ENCODE data around the gene PTPRM. TPM values are rescaled to one million over a fixed set of nuclear protein-coding genes. Genes with fewer than 3 reads are reported as not detected.

Gene PTPRM
- polyA plus RNA-seq, 1 donor (not counting 4 experiments of a cell fraction or from before 2014, with no cell fraction given) = 54.5 TPM

GRCh38 chr18:8121101-8121500, 554.0 kb downstream of the PTPRM start:
- TF ChIP-seq CTCF (optimal IDR thresholded peaks at IDR 0.05 in 1 of 3, IDR thresholded peaks at IDR 0.05 in 1 of 3, conservative IDR thresholded peaks at IDR 0.05 in 1 of 3; ENCODE audit: extremely low read depth in 1 of 3, insufficient read depth in 2 of 3, low read length in 3 of 3) (no peak), EZH2 (IDR thresholded peaks at IDR 0.05; ENCODE audit: low read length) (no peak)
- H3K9me1 ChIP-seq (ENCODE audit: control insufficient read depth, extremely low read depth, insufficient read depth, low read length) = no peaks in the 10 kb centered on the region
- no peaks in the 10 kb centered on the region for H4K20me1 ChIP-seq (ENCODE audit: control insufficient read depth, extremely low read depth, insufficient read depth, low read length)
- H3K9me3 ChIP-seq (ENCODE audit: control insufficient read depth, low read depth, low read length) = no peaks in the 10 kb centered on the region
- DNase-seq (ENCODE audit: low read depth, low spot score) (no peak), FAIRE-seq (no peak)
- dilution Hi-C loops (cut with MboI; ENCODE audit: extremely low pct_ligation_motif_present, low sequenced_read_pairs) = no loop called here
- no peaks in the 10 kb centered on the region for H3K27me3 ChIP-seq (ENCODE audit: control insufficient read depth, extremely low read depth, insufficient read depth, low read length)
- H3K4me1 ChIP-seq (ENCODE audit: control insufficient read depth, extremely low read depth, insufficient read depth, low read length) = peaks cover 35% of the 10 kb centered on the region
- no peak overlapping the region for H3K27ac ChIP-seq (ENCODE audit: control insufficient read depth, insufficient read depth, low read length)
- H3K4me2 ChIP-seq (ENCODE audit: control insufficient read depth, extremely low read depth, insufficient read depth, low read depth, low read length) = no peak overlapping the region
- no peak overlapping the region for H2AFZ ChIP-seq (ENCODE audit: control insufficient read depth, low read length)
- no peak overlapping the region for H3K4me3 ChIP-seq (ENCODE audit: control insufficient read depth in 2 of 3, extremely low read depth in 1 of 3, insufficient read depth in 2 of 3, low read depth in 1 of 3, low read length in 3 of 3)
- no peak overlapping the region for H3K9ac ChIP-seq (ENCODE audit: control insufficient read depth, extremely low read depth, insufficient read depth, low read length)
- no peaks in the 10 kb centered on the region for H3K36me3 ChIP-seq (ENCODE audit: control insufficient read depth in 2 of 2, extremely low read depth in 1 of 2, insufficient read depth in 2 of 2, low read length in 2 of 2)
- no peaks in the 10 kb centered on the region for H3K79me2 ChIP-seq (ENCODE audit: control insufficient read depth, insufficient read depth, low read length)

GRCh38 chr18:8121942-8122480, 554.9 kb downstream of the PTPRM start:
- TF ChIP-seq CTCF (optimal IDR thresholded peaks at IDR 0.05 in 1 of 3, IDR thresholded peaks at IDR 0.05 in 1 of 3, conservative IDR thresholded peaks at IDR 0.05 in 1 of 3; ENCODE audit: extremely low read depth in 1 of 3, insufficient read depth in 2 of 3, low read length in 3 of 3) = no peak
- TF ChIP-seq EZH2 (IDR thresholded peaks at IDR 0.05; ENCODE audit: low read length) = no peak
- Histone ChIP-seq H3K79me2 (ENCODE audit: control insufficient read depth, insufficient read depth, low read length) (no peaks in the 10 kb centered on the region), H3K9me1 (ENCODE audit: control insufficient read depth, extremely low read depth, insufficient read depth, low read length) (no peaks in the 10 kb centered on the region), H3K4me3 (ENCODE audit: control insufficient read depth in 2 of 3, extremely low read depth in 1 of 3, insufficient read depth in 2 of 3, low read depth in 1 of 3, low read length in 3 of 3) (no peak overlapping the region), H3K9me3 (ENCODE audit: control insufficient read depth, low read depth, low read length) (no peaks in the 10 kb centered on the region), H3K9ac (ENCODE audit: control insufficient read depth, extremely low read depth, insufficient read depth, low read length) (no peak overlapping the region), H4K20me1 (ENCODE audit: control insufficient read depth, extremely low read depth, insufficient read depth, low read length) (no peaks in the 10 kb centered on the region), H3K36me3 (ENCODE audit: control insufficient read depth in 2 of 2, extremely low read depth in 1 of 2, insufficient read depth in 2 of 2, low read length in 2 of 2) (no peaks in the 10 kb centered on the region), H3K27me3 (ENCODE audit: control insufficient read depth, extremely low read depth, insufficient read depth, low read length) (no peaks in the 10 kb centered on the region), H3K4me2 (ENCODE audit: control insufficient read depth, extremely low read depth, insufficient read depth, low read depth, low read length) (peak overlapping the region; percentile 57), H3K4me1 (ENCODE audit: control insufficient read depth, extremely low read depth, insufficient read depth, low read length) (peaks cover 26% of the 10 kb centered on the region), H2AFZ (ENCODE audit: control insufficient read depth, low read length) (no peak overlapping the region), H3K27ac (ENCODE audit: control insufficient read depth, insufficient read depth, low read length) (peak overlapping the region; percentile 34)
- DNase-seq (ENCODE audit: low read depth, low spot score) (no peak), FAIRE-seq (peak; percentile 94)
- dilution Hi-C loops (cut with MboI; ENCODE audit: extremely low pct_ligation_motif_present, low sequenced_read_pairs) = no loop called here
